Body of pancreas (tissue), 4 donors: ENCODE measurements around the gene TUBGCP2.

Experiments
- CTCF ChIP-seq, 7 experiments: fragments of 450-650 bp in 4 of 7; fragments of 200-600 bp in 3 of 7; sonication (generic) in 3 of 7; IDR thresholded peaks; one replicate each; pipeline ENCODE4 v1.5.1; 2016 to 2019; ENCODE audit warnings: antibody characterized with exemption in 7 of 7
- POLR2A ChIP-seq, 3 donors: fragments of 450-650 bp; IDR thresholded peaks; one replicate each; pipeline ENCODE4 v1.6.1; 2016; ENCODE audit warnings: antibody characterized with exemption in 3 of 3, mild to moderate bottlenecking in 2 of 3

- TF ChIP-seq CTCF (IDR thresholded peaks at IDR 0.05) (no peak), POLR2A (IDR thresholded peaks at IDR 0.05) (no peak)
Observed at GRCh38 chr10:133242611-133243356, 65.9 kb downstream of the TUBGCP2 start.
